GM21381 (cell line): Measurements from ENCODE around the gene PDS5B.
A peak's percentile ranks its signal among the peaks of the same experiment; 100 is the strongest.
"Not testable (repeated sequence)": the region's sequence is repeated elsewhere in the genome, so short reads cannot be mapped to it uniquely, and the experiment has no call there.

Source experiments
- ATAC-seq: cut with Tn5 transposase; IDR thresholded peaks from one replicate; pipeline ENCODE4 v1.9.1; 2021; ENCODE audit warnings: mild to moderate bottlenecking, moderate library complexity; ENCODE audit not compliant: unreplicated experiment

Gene PDS5B

DNA sequence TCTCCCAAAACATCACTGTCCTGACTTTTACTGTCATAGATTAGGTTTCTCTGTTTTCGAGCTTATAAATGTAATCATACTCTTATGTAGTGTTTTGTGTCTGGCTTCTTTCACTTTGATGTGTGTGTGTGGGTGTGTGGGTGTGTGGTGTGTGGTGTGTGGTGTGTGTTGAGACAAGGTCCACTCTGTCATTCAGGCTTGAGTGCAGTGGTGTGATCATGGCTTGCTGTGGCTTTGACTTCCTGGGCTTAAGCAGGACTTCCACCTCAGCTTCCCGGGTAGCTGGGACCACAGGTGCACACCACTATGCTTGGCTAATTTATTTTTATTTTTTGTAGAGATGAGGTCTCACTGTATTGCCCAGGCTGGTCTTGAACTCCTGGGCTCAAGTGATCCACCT, 59.6 kb downstream of the PDS5B start:
- no peak for ATAC-seq

GRCh38 chr13:32647926-32648325, 61.7 kb downstream of the PDS5B start:
- ATAC-seq, result no peak

- ATAC-seq, result peak; percentile 61
These were observed 64.6 kb downstream of the PDS5B start for GRCh38 chr13:32650705-32651311.

GRCh38 chr13:32657309-32657708, 71.1 kb downstream of the PDS5B start:
- ATAC-seq, result no peak

DNA sequence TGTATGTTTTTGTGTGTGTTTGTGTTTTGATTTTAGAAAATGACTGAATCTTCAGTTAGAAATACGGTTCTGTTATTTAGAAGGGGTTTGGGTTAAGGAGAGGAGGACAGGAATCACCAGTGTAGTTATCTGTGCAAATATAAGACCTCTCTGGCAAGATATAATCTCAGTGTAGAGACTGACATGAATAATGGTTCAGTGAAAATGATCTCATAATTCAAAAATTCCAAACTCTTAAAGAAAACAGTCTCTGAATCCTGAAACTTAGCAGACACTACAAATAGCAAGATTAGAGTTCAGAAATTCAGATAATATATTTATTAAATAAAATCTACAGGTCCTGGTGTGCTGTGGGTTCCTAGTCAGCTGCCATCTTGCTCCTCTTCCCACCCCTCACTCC, 73.5 kb downstream of the PDS5B start:
- no peak for ATAC-seq

DNA sequence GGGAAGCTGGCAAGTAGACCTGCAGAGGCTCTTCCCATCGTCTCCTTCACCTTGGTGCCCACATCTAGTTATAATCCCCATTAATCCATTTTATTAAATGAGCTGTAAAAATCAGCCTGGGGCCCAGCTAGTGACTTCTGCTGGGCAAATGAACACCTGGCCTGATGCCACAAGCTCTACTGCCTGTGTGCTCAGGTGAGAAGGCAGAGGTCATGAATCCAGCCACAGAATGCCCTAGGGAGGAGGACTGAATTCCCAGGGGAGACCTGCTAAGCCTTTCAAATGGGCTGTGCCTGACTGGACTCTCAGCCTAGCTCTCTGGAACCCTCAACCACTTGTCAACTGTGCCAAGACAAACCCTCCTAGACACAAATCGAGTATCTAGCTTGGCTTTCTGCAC, 74.0 kb downstream of the PDS5B start:
- no peak for ATAC-seq

- no peak for ATAC-seq
These were observed 75.4 kb downstream of the PDS5B start for GRCh38 chr13:32661685-32662084.

- no peak for ATAC-seq
These were observed 77.4 kb downstream of the PDS5B start for GRCh38 chr13:32663660-32664059.

GRCh38 chr13:32666990-32667571, 80.8 kb downstream of the PDS5B start:
- ATAC-seq, result no peak

DNA sequence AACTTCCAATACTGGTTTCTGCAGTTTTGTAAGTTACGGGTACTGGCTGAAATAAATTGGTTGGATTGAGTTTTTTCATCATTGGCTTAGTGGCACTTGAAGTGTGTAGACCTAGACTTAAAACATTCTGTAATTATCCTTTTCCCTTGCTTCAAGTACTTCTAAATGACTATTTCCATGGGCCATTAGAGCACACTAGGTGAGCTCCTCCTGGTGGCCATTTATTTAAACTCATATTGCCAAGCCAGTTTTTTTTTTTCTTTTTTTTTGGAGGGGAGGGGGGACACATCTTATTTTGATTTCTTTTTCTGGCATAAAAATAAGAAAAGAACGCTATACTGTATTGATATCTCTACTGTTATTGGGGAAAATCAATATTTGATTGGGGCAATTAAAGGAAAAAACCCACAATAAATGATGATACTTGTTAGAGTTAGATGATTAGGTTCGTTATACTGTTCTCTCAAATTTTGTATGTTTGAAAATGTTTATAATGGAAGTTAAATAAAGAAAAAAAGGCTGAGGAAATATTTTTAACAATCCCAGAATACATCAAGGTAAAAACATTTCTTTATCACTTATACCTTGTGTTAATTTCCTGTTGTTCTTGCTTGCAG, 82.9 kb downstream of the PDS5B start:
- no peak for ATAC-seq

- no peak for ATAC-seq
These were observed 88.3 kb downstream of the PDS5B start for GRCh38 chr13:32674503-32674902.

GRCh38 chr13:32676242-32676641, 90.0 kb downstream of the PDS5B start:
- no peak for ATAC-seq

GRCh38 chr13:32682130-32682529, 95.9 kb downstream of the PDS5B start:
- no peak for ATAC-seq

GRCh38 chr13:32682740-32683139, 96.5 kb downstream of the PDS5B start:
- ATAC-seq, result no peak

DNA sequence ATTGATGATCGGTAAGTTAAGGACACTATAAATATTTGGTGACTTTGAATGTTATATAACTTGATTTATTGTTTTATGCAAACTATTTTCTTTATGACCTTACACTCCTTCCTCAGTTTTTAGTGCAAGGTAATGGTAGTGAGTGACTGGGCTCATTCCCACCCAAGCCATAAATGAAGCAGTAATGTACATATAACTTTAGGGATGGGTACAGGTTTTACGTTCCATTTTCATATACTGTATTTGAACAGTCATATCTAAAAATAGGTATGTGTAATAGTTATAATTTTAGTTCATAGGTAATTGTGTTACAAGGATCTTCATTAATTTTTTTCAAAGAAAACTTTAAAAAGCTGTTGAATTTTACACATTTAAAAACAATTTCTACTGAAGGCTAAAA, 101.0 kb downstream of the PDS5B start:
- ATAC-seq, result no peak

GRCh38 chr13:32695602-32696250, 109.5 kb downstream of the PDS5B start:
- ATAC-seq, result no peak

GRCh38 chr13:32707471-32707870, 121.2 kb downstream of the PDS5B start:
- no peak for ATAC-seq

DNA sequence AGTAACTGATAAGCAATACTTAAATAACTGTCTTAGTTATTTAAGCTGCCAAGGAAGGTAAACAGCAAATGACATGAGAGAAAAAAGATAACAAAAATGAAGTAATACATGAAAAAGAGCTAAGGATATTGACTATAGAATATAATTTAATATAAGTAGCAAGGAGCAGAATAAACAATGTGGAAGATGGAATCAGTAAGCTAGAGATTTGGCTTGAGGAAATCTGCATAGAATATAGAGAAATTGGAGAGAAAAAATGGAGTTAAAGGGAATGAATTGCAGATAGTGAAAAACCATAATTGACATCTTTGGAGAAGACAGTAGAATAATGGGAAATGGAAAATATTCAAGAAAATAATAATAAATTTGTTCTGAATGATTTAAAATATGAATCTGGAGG, 127.1 kb downstream of the PDS5B start:
- ATAC-seq, result no peak

- not testable (repeated sequence) for ATAC-seq
These were observed 129.9 kb downstream of the PDS5B start for GRCh38 chr13:32716201-32716600.

DNA sequence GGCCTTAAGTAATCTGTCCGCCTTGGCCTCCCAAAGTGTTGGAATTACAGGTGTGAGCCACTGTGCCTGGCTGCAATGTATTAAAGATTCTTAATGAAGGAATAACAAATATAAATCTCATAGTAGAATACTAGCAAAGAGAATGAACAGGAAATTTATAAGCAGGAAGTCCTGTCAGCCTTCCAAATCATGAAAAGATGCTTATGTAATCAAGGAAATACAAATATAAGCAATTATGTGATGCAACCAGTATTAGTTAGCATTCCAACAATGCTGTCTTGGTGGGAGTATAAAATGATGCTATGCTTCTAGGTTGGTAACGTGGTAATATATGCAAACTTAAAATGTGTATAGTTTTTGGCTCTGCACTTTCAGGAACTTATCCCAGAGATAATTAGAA, 133.8 kb downstream of the PDS5B start:
- no peak for ATAC-seq

GRCh38 chr13:32721131-32722034, 135.1 kb downstream of the PDS5B start:
- ATAC-seq, result not testable (repeated sequence)
